ENCODE measurements around the gene PATE2. TPM values are rescaled to one million over a fixed set of nuclear protein-coding genes. Genes with fewer than 3 reads are reported as not detected.

Gene PATE2
- not detected for total RNA-seq
- long read RNA-seq, result 0 reads

DNA sequence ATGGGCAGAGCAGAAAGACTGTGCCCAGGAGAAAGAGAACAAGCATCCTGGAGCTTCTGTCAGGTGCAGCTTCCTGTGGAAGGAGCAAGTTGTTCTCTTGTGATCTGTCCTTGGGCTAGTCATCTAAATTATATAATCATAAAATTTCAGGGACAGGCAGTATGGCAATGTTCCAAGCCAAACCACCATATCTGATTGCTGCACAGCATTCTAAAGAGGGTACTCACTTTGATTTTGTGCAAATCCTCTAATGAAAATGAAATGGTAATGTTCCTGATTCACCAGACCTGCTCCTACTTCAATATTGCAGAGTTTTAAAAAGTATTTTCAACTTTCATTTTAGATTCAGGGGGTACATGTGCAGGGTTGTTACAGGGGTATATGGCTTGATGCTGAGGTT is at the start of gene PATE2:
TSS of gene PATE2 (minus strand) at position 101 of the 400 bp plus-strand sequence. CDS start at position 46, 55 bp downstream.
- intact Hi-C loops (cut with DNase I), result no loop called here
- no peak for DNase-seq (ENCODE audit: missing footprints)
- ATAC-seq, result no peak

DNA sequence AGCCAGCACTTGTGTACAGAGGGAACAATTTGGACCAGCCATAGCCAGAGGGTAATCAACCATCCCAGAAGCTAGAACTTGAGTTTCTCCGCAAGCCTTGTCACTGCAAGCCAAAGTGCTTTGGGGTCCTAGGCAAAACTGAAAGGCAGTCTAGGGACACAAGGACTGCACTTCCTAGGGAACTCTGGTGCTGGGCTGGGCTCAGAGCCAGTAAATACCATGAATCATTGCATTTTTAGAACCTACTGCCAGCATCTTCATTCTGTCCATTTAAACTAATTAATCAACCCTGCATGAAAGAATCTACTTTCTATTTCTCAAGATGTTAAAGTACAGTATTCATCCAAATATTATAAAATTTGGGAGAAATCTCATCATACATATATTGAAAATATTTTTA is 29.3 kb upstream of the PATE2 start:
- ATAC-seq (no peak), DNase-seq (ENCODE audit: missing footprints) (no peak)

GRCh38 chr11:125802387-125802786 is 23.8 kb upstream of the PATE2 start:
- intact Hi-C loops (cut with DNase I), result no loop called here
- ATAC-seq, result no peak
- no peak for DNase-seq (ENCODE audit: missing footprints)

More for the DNA sequence above, 29.3 kb upstream of the PATE2 start:
- intact Hi-C loops (cut with DNase I), result no loop called here

DNA sequence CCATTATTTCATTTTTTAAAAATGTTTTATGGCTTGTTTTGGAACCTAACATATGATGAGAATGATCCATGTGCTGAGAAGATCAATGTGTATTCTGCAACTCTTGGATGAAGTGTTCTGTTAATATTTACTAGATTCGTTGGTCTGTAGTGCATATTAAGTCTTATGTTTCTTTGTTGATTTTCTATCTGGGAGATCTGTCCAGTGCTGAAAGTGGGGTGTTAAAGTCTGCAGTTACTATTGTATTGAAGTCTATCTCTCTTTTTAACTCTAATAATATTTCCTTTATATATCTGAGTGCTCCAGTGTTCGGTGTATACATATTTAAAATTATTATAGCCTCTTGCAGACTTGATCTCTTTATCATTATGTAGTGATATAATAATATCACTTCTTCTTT is 21.2 kb upstream of the PATE2 start:
- no peak for DNase-seq (ENCODE audit: missing footprints)
- intact Hi-C loops (cut with DNase I), result no loop called here

DNA sequence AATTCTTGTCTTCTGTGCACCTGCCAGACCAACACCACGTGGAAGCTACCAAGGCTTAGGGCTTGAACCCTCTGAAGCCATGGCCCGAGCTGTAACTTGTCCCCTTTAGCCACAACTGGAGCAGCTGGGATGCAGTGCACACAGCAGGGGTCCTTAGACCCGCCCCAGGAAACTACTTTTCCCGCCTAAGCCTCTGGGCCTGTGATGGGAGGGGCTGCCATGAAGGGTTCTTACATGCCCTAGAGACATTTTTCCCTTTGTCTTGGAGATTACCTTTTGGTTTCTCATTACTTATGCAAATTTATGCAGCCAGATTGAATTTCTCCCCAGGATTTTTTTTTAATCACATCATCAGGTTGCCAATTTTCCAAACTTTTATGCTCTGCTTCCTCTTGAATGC is 19.0 kb upstream of the PATE2 start:
- ATAC-seq (no peak), DNase-seq (ENCODE audit: missing footprints) (no peak)
- intact Hi-C loops (cut with DNase I), result no loop called here

More for the DNA sequence above, 21.2 kb upstream of the PATE2 start:
- ATAC-seq, result no peak

DNA sequence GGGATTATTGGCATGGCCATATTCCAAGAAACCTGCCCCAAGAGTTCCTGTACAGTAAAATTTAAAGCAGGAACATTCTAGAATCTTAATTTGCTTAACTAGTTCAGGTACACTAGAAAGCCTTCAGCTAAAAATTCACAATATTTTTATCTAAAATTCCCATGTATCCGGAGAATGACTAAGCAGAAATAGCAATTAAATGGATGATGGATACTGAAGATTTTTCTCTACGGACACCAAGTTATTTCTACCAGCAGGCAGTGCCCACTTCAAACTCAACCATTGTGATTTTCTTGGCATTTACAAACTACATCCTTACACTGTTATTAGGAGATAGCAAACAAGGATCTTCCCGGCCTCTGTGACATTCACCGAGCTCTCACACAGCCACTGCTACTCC is 12.2 kb upstream of the PATE2 start:
- intact Hi-C loops (cut with DNase I), result no loop called here

DNA sequence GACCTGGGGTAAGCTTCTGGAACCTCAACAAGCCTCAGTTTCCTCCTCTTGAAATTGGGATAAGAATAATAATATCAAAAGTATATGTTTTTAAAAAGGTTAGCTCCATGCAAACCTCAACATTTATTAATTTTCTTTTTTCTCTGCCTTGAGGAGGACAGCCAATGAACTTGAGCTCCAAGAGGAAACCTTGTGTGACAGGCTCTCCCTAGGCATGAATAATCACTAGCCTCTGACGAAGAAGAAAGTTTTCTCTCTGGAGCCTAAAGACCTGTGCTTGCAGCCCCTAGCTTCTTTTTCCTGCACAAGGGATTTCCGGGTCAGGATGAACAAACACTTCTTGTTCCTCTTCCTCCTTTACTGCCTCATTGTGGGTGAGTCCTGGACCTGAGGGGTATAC is 9.2 kb upstream of the PATE2 start, which contains the start of gene PATE3:
TSS of gene PATE3 (plus strand) at position 301 of the 400 bp plus-strand sequence. CDS start at position 326, 25 bp downstream.
- DNase-seq (ENCODE audit: missing footprints) (no peak), ATAC-seq (no peak)
- intact Hi-C loops (cut with DNase I), result no loop called here

More for the DNA sequence above, 12.2 kb upstream of the PATE2 start:
- DNase-seq (ENCODE audit: missing footprints) (no peak), ATAC-seq (no peak)

DNA sequence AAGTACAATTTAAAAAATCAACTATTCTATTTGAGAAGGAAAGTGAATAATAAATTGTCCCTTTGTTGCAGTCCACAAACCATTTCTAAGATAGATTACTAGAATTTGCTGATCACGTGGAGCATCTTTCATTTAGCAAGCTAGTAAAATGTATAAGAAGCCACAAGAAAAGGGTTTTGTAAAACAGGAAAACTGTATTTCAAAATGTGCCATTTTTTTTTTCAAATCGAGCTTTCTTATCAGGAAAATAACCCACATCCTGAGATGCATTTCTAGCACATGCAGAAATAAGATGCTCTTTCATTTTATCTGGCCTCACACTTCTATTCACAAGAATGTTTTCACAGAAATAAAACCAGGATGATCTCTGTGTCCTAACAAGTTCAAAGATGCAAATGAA is 6.0 kb upstream of the PATE2 start:
- no peak for ATAC-seq
- intact Hi-C loops (cut with DNase I), result no loop called here

GRCh38 chr11:125777309-125777708 is 1.3 kb downstream of the PATE2 start:
- intact Hi-C loops (cut with DNase I), result no loop called here

More for the DNA sequence above, 6.0 kb upstream of the PATE2 start:
- no peak for DNase-seq (ENCODE audit: missing footprints)

GRCh38 chr11:125773516-125773915 is 5.1 kb downstream of the PATE2 start:
- intact Hi-C loops (cut with DNase I), result no loop called here
- DNase-seq (ENCODE audit: missing footprints) (no peak), ATAC-seq (peak; percentile 52)

More at GRCh38 chr11:125777309-125777708, 1.3 kb downstream of the PATE2 start:
- no peak for ATAC-seq
- DNase-seq (ENCODE audit: missing footprints), result no peak

DNA sequence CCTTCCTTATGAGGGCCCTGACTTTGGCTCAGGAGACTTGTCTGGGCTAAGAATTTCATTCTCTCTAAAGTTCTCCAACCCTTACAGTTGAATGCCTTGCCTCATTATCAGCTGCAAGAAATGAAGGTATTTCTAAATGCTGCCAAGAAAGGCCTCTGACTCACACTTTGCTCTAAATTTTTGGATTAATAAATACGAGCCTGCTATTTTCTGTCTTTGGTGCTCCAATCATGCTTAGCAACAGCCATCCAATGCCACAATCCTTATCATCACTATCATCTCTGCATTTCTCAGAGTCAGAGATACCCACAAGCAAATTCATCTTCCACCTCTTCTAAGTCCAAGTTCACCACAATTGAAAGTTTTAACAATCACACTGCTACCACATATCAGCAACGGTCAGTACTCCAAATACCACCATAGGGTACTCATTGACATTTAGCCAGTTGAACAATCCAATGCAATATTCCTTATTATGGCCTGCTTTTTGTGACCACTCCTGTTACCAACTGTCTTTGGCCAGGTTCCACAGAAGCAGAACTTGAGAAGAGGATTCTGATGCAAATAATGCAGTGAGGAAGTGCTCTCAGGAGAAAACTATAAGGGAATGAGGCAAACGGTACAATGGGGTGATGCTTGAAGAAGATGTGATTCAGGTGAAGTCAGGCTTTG is 5.7 kb downstream of the PATE2 start:
- intact Hi-C loops (cut with DNase I), result no loop called here
- ATAC-seq, result peak; percentile 48

DNA sequence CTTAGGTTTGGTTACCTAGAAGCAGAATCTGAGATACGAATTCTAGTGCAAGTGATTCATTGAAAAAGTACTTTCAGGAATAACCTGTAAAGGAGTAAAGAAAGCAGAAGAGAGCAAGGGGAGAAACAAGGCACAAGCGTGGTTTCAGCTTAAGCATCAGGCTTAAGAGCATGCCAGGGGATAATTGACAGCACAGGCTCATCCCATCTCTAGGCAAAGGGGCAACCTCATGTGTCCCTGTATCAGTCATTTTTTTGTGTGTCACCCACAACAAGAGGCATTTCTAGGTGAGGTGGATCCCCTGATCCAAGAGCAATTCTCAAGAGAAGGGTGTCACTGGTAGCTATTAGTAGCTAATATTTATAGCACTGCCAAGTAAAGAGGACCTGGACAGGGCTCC is 8.0 kb downstream of the PATE2 start:
- ATAC-seq (no peak), DNase-seq (ENCODE audit: missing footprints) (no peak)
- intact Hi-C loops (cut with DNase I), result no loop called here

More for the DNA sequence above, 5.7 kb downstream of the PATE2 start:
- DNase-seq (ENCODE audit: missing footprints), result no peak

- ATAC-seq, result no peak
- intact Hi-C loops (cut with DNase I), result no loop called here
- no peak for DNase-seq (ENCODE audit: missing footprints)
Measured at GRCh38 chr11:125768336-125769046, 10.1 kb downstream of the PATE2 start.

GRCh38 chr11:125766251-125766650 is 12.4 kb downstream of the PATE2 start:
- intact Hi-C loops (cut with DNase I), result no loop called here
- ATAC-seq, result no peak
- no peak for DNase-seq (ENCODE audit: missing footprints)

- ATAC-seq, result no peak
Measured at GRCh38 chr11:125763483-125763882, 15.1 kb downstream of the PATE2 start.

GRCh38 chr11:125762445-125762844 is 16.2 kb downstream of the PATE2 start:
- DNase-seq (ENCODE audit: missing footprints), result no peak
- intact Hi-C loops (cut with DNase I), result no loop called here
- ATAC-seq, result no peak

More at GRCh38 chr11:125763483-125763882, 15.1 kb downstream of the PATE2 start:
- intact Hi-C loops (cut with DNase I), result no loop called here
- no peak for DNase-seq (ENCODE audit: missing footprints)

DNA sequence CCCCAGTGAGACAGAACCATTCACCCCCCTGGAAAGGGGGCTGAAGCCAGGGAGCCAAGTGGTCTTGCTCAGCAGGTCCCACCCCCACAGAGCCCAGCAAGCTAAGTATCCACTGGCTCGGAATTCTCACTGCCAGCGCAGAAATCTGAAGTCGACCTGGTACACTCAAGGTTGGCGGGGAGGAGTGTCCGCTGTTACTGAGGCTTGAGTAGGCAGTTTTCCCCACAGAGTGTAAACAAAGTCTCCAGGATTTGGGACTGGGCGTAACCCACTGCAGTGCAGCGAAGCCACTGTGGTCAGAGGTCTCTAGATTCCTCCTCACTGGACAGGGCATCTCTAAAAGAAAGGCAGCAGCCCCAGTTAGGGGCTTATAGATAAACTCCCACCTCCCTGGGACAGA is 22.6 kb downstream of the PATE2 start:
- ATAC-seq, result no peak
- intact Hi-C loops (cut with DNase I), result no loop called here
- DNase-seq (ENCODE audit: missing footprints), result no peak

DNA sequence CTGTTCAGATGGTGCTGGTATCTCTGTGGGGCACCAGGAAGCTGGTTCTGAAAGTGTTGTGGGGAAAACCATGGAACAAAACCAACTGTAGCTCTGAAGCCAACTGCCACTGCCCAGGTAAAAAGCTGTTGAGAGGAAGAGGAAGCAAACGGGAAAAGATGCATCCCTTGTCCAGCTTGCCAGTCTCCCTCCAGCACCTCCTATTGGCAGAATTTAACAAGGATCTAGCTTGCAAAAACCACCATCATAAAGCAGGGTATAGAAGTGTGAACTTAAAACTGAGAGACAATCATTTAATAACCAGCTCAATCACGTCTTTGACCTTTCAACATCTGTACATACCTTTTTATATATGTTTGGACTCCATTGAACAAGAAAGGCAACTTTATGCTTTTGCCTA is 28.0 kb downstream of the PATE2 start:
- ATAC-seq (no peak), DNase-seq (ENCODE audit: missing footprints) (no peak)
- intact Hi-C loops (cut with DNase I), result no loop called here

DNA sequence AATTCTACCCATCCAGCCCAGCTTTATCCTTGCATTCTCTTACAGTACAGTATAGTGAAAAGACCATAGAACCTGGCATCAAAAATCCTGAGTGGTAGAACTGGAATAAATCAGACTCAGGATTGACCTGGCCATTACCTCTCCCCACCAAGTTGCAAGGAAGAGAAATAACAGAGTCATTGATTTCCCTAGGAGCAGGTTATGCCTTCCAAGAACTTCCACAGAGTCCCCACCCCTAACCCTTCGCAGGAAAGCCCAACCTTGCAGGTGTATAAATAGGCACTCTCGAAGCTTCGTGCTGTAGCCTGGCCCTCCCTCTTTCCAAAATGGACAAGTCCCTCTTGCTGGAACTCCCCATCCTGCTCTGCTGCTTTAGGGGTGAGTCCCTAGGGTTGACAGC is 32.6 kb downstream of the PATE2 start, which contains the start of gene PATE1:
TSS of gene PATE1 (plus strand) at position 301 of the 400 bp plus-strand sequence. CDS start at position 327, 26 bp downstream.
- DNase-seq (ENCODE audit: missing footprints) (no peak), ATAC-seq (no peak)
- intact Hi-C loops (cut with DNase I), result no loop called here

DNA sequence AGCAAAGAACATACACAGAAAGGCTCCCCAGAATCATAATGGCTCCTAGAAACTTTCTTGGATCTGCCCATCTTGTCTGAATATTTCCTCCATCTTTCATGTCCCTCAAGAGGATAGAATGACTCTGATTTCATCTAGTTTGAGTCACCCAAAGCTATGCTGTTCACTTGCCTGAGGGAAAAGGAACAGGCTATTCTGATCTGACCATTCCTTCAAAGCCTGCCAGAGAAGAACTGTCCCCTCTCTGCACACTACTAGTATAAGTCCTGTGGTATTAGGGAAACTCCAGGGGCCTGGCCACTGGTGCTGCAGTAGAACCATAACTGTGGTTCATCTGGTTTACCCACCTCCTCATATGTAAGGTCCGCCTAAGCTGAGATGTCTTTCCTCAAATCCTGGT is 34.9 kb downstream of the PATE2 start:
- ATAC-seq (no peak), DNase-seq (ENCODE audit: missing footprints) (no peak)
- intact Hi-C loops (cut with DNase I), result no loop called here

Measured in Right ventricle myocardium inferior (tissue), 1 donor.